Stimulated activated CD8-positive, alpha-beta memory T cell treated with anti-CD3 and anti-CD28 coated beads, Interleukin-4, amount 100 ng/mL, for 48 hours (primary cell): ENCODE results near the gene SLC8A1.

Source experiments
- DNase-seq: peaks from one replicate; pipeline ENCODE4 v3.0.0-alpha.2; 2020

The SLC8A1 gene

DNA sequence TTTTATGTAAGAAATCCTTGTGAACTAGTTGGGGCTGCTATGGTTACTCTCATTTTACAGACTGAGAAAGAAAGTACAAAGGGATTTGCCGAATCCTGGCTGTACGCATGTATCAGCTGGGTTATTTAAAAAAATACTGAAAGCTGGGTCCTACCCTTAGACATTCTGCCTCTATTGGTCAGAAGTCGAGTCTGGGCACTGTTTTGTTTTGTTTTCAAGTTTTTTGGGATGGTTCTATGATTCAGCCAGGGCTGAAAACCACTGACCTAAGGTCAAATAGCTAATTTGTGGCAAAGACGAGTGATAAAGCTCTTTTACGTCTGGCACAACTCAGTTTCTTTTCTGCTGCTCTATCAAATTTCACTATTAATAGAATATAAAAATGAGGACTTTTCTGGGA is 5.9 kb upstream of the SLC8A1 start:
- DNase-seq: no peak

DNA sequence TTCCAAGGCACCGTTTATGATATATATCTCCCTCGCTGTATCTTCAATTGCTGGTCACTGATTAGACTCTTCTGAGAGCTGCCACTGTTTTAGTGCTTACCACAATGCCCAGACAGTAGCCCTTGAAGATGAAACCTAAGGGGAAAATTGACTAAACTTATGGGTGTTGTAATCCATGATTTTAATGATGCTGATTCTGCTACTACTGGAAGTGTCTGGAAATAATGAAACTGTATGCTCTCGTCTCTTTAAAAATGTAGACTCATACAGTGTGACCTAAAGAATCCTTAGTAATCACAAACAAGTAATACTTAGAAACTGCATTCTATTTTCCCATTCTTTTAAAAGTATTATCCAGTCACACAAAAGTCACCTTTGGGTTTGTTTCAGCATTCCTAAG is 5.5 kb upstream of the SLC8A1 start:
- DNase-seq: no peak

GRCh38 chr2:40456926-40457325 is 5.0 kb upstream of the SLC8A1 start:
- DNase-seq: no peak

GRCh38 chr2:40455661-40456060 is 3.8 kb upstream of the SLC8A1 start:
- DNase-seq: no peak

DNA sequence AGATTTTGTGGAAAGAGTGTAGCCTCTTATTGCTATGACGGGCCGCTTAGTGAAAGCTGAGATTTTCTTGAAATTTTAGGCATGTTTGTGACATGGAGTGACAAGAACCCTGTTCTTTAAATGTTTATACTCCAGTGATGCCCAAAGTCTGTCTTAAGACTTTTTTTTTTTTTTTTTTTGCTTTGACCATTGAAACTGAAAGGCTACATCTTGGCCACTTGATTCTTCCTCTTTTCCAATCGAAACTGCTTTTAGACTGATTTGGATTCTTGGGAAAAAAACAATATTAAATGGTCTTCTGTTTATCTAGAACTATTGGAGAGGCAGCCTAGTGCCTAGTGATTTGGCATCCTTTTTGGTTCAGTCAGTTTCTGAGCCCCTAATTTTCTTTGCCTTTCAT is 2.4 kb upstream of the SLC8A1 start:
- no peak for DNase-seq

DNA sequence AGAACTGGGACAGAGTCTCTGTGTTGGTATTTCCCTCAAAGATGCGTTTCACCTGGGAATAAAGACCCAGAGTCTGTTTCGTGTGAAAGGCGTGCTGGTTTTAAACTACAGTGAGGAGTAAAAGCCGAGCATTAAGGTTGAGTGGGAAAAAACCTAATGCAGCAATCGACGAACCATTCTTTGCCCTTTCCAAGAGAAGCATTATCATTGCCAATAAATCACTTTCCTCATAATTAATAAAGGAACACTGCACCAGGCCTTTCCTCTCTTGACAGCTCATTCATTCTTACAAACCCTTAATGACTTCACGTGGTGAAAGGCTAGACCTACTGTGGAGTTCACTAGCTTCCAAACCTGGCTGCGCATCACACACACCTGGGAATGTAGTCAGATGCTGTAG is 896 bp upstream of the SLC8A1 start:
- DNase-seq: no peak

GRCh38 chr2:40450796-40451430 is 977 bp downstream of the SLC8A1 start:
- no peak for DNase-seq

- no peak for DNase-seq
These were observed 1.7 kb downstream of the SLC8A1 start for GRCh38 chr2:40450066-40450795.

GRCh38 chr2:40448476-40449079 is 3.3 kb downstream of the SLC8A1 start:
- DNase-seq: no peak

DNA sequence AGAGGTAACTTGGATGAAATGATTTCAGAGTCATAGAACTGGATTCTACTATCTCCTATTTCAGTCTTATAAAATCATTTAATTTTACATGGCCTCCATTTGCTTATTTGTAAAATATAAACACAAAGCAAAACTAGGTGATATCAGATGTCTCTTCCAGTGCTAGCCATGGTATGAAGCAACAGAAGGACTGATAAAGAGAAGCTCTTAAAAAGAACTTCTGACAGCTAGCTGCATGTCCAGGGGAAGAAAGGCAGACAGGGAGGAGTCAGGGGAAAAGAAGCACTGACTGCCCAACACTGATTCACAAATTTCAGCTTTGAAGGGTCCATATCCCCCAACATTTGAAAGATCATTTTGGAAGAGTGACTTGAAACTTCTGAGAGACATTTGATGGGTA is 6.4 kb downstream of the SLC8A1 start:
- no peak for DNase-seq

- no peak for DNase-seq
These were observed 11.1 kb downstream of the SLC8A1 start for GRCh38 chr2:40440835-40441234.

DNA sequence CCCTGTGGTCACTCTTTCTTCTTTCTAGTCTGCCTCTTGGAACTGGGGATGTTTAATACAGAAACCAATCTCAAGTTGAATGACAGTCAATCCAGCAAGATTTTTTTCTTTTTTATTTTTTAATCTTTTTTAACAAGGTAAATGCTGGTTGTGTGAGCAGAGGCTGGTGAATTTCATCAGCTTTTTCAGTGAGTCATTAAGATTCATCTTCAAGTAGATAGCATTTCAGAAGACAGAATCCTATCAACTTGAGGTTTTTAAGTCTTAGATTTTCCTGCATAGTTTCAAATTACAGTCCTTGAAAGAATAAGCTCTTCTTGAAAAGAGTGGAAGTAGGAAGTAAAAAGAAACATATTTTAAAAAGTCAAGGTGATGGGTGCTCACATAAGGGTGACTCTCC is 12.4 kb downstream of the SLC8A1 start:
- no peak for DNase-seq

GRCh38 chr2:40436093-40436475 is 15.8 kb downstream of the SLC8A1 start:
- DNase-seq: no peak

GRCh38 chr2:40435426-40436092 is 16.3 kb downstream of the SLC8A1 start:
- DNase-seq: no peak

- DNase-seq: no peak
These were observed 17.1 kb downstream of the SLC8A1 start for GRCh38 chr2:40434731-40435271.

DNA sequence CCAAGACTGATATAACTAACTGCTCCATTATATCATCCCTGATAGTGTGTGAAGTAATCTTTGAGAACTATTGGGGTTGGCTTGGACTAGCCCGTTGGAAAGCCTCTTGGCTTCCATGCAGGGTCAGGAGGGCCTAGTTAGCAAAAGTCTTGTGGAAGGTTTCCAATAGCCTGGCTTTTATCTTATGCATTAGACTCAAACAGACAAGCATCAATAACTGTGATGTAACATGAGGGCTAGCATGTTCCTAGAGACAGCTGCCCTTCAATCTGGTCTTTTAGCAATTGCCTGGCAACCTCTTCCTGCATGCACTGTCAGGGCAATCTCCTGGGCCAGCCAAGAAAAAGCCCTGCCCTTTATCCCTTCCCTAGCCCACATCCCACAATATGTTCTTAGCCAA is 18.2 kb downstream of the SLC8A1 start:
- no peak for DNase-seq

DNA sequence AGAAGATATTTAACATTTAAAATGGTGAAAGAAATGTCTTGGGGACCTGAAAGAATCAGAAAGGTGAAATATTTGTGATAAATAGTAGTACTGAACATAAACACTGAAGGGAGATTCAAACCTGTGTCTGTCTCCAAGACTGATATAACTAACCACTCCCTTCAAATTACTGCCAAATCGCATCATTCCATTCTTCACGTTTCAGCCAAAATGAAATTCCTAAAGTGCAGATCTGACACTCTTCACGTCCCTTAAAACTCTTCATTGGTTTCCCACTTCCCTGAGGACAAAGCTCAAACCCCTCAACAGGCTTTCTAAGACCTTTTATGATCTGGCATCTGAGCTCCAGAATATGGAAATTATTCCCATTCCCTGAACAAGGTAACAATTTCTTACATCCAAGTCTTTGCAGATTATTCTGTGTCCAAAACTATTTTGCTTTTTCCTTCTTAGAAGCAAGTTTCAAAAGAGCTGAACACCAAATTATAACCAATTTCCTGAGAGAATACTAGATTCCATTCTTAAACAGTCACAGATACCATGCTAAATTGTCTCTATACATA is 18.9 kb downstream of the SLC8A1 start:
- DNase-seq: no peak

GRCh38 chr2:40431600-40431955 is 20.3 kb downstream of the SLC8A1 start:
- DNase-seq: no peak

- no peak for DNase-seq
These were observed 20.9 kb downstream of the SLC8A1 start for GRCh38 chr2:40430776-40431599.

- no peak for DNase-seq
These were observed 23.5 kb downstream of the SLC8A1 start for GRCh38 chr2:40428439-40428838.

- no peak for DNase-seq
These were observed 30.1 kb downstream of the SLC8A1 start for GRCh38 chr2:40421631-40422297.

- DNase-seq: no peak
These were observed 31.4 kb downstream of the SLC8A1 start for GRCh38 chr2:40420478-40420877.
